PFSK-1 (cell line): Measurements from ENCODE around the gene MYO10.

Experiments used
- FOXP2 ChIP-seq: optimal IDR thresholded peaks from 2 replicates; pipeline ENCODE3; 2011; ENCODE audit warnings: borderline replicate concordance, control low read depth, inconsistent platforms; ENCODE audit not compliant: insufficient read depth; ENCODE audit errors: extremely low read length, extremely low read depth
- POLR2AphosphoS5 ChIP-seq: IDR thresholded peaks from 2 replicates; pipeline ENCODE4 v1.6.1; 2012; ENCODE audit warnings: low read depth, mild to moderate bottlenecking, control low read depth, low read length, moderate library complexity
- SIN3A ChIP-seq: IDR thresholded peaks from 2 replicates; pipeline ENCODE4 v1.6.1; 2012; ENCODE audit warnings: mild to moderate bottlenecking, low read length, moderate library complexity, borderline replicate concordance; ENCODE audit not compliant: insufficient read depth
- TAF1 ChIP-seq: IDR thresholded peaks from 2 replicates; pipeline ENCODE4 v1.6.1; 2012; ENCODE audit warnings: low read length, control low read depth, borderline replicate concordance; ENCODE audit not compliant: insufficient read depth
- TF ChIP-seq, protein P1 (sequence below), 2 experiments: IDR thresholded peaks; 2 replicates each; pipeline versions ENCODE4 v1.6.1 to v1.8.0; 2011 to 2012; ENCODE audit warnings: low read depth in 2 of 2, low read length in 2 of 2, control low read depth in 1 of 2, inconsistent platforms in 1 of 2, mild to moderate bottlenecking in 1 of 2, moderate library complexity in 1 of 2; ENCODE audit not compliant: insufficient read depth in 1 of 2

Gene MYO10

DNA sequence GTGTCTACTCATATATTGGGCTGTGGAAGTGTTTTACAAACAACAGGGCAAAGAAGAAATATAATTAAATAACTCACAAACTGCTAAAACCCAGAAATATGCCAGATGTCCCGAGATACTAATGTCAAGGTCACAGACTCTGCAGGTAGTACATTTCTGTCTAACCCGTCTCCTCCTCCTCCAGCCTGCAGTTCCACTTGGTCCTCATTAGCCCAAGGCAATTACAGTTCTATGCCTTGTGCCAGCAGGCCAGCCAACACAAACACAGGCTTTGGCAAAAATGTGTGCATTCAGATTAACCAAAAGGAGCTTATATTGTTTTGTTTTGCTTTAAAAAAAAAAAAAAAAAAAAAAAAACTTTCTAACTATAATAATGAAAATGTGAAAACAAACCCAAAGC, 148.8 kb downstream of the MYO10 start:
- TF ChIP-seq POLR2AphosphoS5 = no peak
- no peak for TF ChIP-seq SIN3A
- TF ChIP-seq, protein P1, sequence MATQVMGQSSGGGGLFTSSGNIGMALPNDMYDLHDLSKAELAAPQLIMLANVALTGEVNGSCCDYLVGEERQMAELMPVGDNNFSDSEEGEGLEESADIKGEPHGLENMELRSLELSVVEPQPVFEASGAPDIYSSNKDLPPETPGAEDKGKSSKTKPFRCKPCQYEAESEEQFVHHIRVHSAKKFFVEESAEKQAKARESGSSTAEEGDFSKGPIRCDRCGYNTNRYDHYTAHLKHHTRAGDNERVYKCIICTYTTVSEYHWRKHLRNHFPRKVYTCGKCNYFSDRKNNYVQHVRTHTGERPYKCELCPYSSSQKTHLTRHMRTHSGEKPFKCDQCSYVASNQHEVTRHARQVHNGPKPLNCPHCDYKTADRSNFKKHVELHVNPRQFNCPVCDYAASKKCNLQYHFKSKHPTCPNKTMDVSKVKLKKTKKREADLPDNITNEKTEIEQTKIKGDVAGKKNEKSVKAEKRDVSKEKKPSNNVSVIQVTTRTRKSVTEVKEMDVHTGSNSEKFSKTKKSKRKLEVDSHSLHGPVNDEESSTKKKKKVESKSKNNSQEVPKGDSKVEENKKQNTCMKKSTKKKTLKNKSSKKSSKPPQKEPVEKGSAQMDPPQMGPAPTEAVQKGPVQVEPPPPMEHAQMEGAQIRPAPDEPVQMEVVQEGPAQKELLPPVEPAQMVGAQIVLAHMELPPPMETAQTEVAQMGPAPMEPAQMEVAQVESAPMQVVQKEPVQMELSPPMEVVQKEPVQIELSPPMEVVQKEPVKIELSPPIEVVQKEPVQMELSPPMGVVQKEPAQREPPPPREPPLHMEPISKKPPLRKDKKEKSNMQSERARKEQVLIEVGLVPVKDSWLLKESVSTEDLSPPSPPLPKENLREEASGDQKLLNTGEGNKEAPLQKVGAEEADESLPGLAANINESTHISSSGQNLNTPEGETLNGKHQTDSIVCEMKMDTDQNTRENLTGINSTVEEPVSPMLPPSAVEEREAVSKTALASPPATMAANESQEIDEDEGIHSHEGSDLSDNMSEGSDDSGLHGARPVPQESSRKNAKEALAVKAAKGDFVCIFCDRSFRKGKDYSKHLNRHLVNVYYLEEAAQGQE (IDR thresholded peaks at IDR 0.05; ENCODE audit: insufficient read depth in 1 of 2, low read depth in 2 of 2, low read length in 2 of 2) = no peak
- no peak for TF ChIP-seq TAF1
- no peak for TF ChIP-seq FOXP2

GRCh38 chr5:16784843-16785791, 151.0 kb downstream of the MYO10 start:
- TF ChIP-seq POLR2AphosphoS5 = no peak
- TF ChIP-seq, protein P1 (IDR thresholded peaks at IDR 0.05; ENCODE audit: insufficient read depth in 1 of 2, low read depth in 2 of 2, low read length in 2 of 2) = no peak
- TF ChIP-seq TAF1 = no peak
- no peak for TF ChIP-seq FOXP2
- TF ChIP-seq SIN3A = no peak

- TF ChIP-seq TAF1 = no peak
- no peak for TF ChIP-seq POLR2AphosphoS5
- TF ChIP-seq SIN3A = no peak
- TF ChIP-seq, protein P1 (IDR thresholded peaks at IDR 0.05; ENCODE audit: insufficient read depth in 1 of 2, low read depth in 2 of 2, low read length in 2 of 2) = no peak
- no peak for TF ChIP-seq FOXP2
These were observed 152.0 kb downstream of the MYO10 start for GRCh38 chr5:16784088-16784487.

- TF ChIP-seq POLR2AphosphoS5 (no peak), FOXP2 (no peak), SIN3A (no peak), TAF1 (no peak)
- TF ChIP-seq, protein P1 (IDR thresholded peaks at IDR 0.05; ENCODE audit: insufficient read depth in 1 of 2, low read depth in 2 of 2, low read length in 2 of 2) = no peak
These were observed 154.1 kb downstream of the MYO10 start for GRCh38 chr5:16781828-16782626.
